Activated CD4-positive, alpha-beta T cell treated with anti-CD3 and anti-CD28 coated beads, Interleukin-2, amount 10 ng/mL, durations not matched to agents 7 days and 5 days (primary cell): Measurements from ENCODE around the gene CHRNA4. TPM values are rescaled to one million over a fixed set of nuclear protein-coding genes. Genes with fewer than 3 reads are reported as not detected.

Source experiments
- CTCF ChIA-PET: fragments of 350-600 bp; sonication (Branson Sonifier 250); formaldehyde crosslinking; loops from one replicate; lab custom pipeline; 2021; ENCODE audit warnings: antibody characterized with exemption; lab: Charles Lee
- POLR2A ChIA-PET: fragments of 350-600 bp; sonication (Branson Sonifier 250); formaldehyde crosslinking; loops from one replicate; lab custom pipeline; 2021; ENCODE audit warnings: antibody characterized with exemption; lab: Charles Lee
- DNase-seq: peaks from one replicate; pipeline ENCODE4 v3.0.0-alpha.2; 2020
- H3K27ac Mint-ChIP-seq: one replicate; pipeline ENCODE4 v1.8.0; 2021; ENCODE audit warnings: mild to moderate bottlenecking, moderate library complexity, mixed read lengths
- H3K27me3 Mint-ChIP-seq: one replicate; pipeline ENCODE4 v1.8.0; 2021; ENCODE audit warnings: mixed read lengths
- H3K36me3 Mint-ChIP-seq: one replicate; pipeline ENCODE4 v1.8.0; 2021; ENCODE audit warnings: low read depth, mixed read lengths
- H3K4me1 Mint-ChIP-seq: one replicate; pipeline ENCODE4 v1.8.0; 2021; ENCODE audit warnings: mixed read lengths
- H3K4me3 Mint-ChIP-seq: one replicate; pipeline ENCODE4 v1.8.0; 2021; ENCODE audit warnings: mild to moderate bottlenecking, moderate library complexity, mixed read lengths
- H3K9me3 Mint-ChIP-seq: one replicate; pipeline ENCODE4 v1.8.0; 2021; ENCODE audit warnings: mixed read lengths
- total RNA-seq, 2 experiments: library from RNA; stranded (reverse); gene quantifications; one replicate each; pipeline ENCODE4 v1.2.3, GENCODE V29; 2021

The CHRNA4 gene
- total RNA-seq, 2 experiments from 2014 or later = not detected

DNA sequence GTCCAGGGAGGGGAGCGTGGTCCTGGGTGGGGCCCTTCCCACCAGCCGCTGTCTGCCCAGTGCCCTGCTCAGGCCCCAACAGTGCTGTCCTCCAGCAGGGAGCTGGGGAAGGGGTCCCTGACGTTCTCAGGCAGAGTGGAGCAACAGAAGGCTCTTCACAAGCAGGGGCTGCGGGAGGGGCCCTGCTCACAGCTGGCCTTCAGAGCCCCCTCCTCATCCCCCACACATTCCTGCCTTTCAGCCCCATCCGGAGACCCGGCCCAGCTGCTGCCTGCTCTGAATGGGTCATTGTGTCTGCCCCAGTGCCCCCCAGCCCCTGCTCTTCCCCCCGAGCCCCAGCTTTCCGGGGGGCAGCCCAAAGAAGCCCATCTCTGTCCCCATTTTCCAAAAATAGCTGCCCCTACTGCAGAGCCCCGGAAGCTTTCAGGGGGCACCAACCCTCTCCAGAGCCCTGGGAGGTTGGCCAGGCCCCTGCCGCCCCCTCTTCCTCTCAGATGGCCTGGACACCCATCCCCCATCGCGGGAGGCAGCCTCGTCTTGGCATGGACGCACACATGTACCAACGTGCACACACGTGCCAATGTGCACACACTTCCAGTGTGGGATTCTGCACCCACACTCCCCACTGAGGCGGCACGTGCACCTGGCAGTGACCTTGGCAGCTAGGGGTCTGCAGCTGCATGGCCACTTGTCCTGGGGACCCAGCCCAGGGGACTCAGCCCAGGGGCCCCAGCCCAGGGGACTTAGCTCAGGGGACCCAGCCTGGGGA, 64.4 kb downstream of the CHRNA4 start:
- CTCF ChIA-PET = no interaction called here
- Mint-ChIP-seq H3K4me1 (peaks cover 9% of the 10 kb centered on the region), H3K27me3 (peaks cover 20% of the 10 kb centered on the region), H3K9me3 (no peaks in the 10 kb centered on the region), H3K4me3 (no peak overlapping the region), H3K36me3 (no peaks in the 10 kb centered on the region), H3K27ac (no peak overlapping the region)
- POLR2A ChIA-PET = no interaction called here
- no peak for DNase-seq

DNA sequence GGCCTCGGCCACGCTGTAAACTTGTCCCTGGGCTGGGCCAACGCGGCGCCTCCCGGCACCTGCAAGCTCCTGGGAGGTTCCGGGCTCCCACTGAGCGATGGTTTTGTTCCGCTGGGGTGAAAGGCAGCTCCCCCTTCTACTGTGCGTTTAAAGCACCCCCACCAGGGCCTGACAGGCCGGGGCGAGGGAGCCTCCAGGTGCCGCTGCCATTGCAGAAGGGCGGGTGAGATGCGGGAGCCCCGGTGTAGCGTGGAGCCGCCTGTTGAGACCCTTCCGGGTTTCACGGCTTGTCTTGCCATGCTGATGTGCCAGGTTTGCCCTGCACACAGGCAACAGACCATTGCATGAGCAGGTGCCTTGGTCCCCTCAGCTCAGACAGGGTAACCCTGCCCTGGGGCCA, 65.3 kb downstream of the CHRNA4 start:
- no peaks in the 10 kb centered on the region for H3K36me3 Mint-ChIP-seq
- POLR2A ChIA-PET = no interaction called here
- H3K27me3 Mint-ChIP-seq = peaks cover 16% of the 10 kb centered on the region
- peaks cover 9% of the 10 kb centered on the region for H3K4me1 Mint-ChIP-seq
- H3K27ac Mint-ChIP-seq = no peak overlapping the region
- CTCF ChIA-PET = interaction anchor here (2.3 kb wide), 1 partner anchor 14 kb away, joined by 5 read pairs; no protein-coding TSS in a partner anchor
- no peak overlapping the region for H3K4me3 Mint-ChIP-seq
- H3K9me3 Mint-ChIP-seq = no peaks in the 10 kb centered on the region
- no peak for DNase-seq

DNA sequence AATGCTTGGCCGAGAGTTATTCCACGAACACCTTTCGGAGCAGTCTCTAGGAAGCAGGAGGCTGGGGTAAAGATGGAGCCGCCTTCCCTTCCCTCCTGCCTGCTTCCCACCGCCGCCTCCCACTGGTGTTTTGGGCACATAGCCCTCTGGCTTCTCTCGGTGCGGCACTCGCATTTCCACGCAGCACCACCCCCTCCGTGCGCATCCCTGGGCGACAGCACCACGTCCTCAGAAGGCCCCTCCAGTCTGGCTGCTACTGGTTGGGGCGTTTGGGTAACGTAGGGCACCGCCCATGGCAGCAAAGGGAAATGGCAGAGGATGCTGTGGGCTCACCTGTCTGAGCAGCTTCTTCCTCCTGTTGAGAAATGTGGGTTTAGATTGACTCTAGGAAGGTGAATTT, 65.7 kb downstream of the CHRNA4 start:
- H3K9me3 Mint-ChIP-seq = no peaks in the 10 kb centered on the region
- POLR2A ChIA-PET = no interaction called here
- peaks cover 15% of the 10 kb centered on the region for H3K27me3 Mint-ChIP-seq

DNA sequence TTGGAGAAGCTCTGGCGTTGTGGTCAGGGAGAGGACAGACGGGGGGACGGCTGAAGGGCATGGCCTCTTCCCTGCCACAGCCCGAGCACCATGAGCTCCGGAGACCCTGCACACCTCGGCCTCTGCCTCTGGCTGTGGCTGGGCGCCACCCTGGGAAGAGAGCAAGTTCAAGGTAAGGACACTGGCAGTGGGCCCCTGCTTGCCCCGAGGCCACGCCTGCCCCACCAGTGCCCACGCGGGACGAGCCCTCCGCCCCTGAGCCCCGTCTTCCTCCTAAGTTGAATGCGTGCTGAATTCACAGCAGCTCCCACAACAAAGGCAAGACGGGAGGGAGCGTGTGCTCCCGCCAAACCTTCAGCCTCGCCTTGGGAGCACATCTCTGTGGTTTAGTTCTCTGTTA, 66.1 kb downstream of the CHRNA4 start:
- H3K36me3 Mint-ChIP-seq = no peaks in the 10 kb centered on the region
- H3K4me3 Mint-ChIP-seq = no peak overlapping the region
- ChIA-PET CTCF (interaction anchor here (2.3 kb wide), 1 partner anchor 15 kb away, joined by 5 read pairs; no protein-coding TSS in a partner anchor), POLR2A (interaction anchor here (0.6 kb wide), 2 partner anchors 72 to 128 kb away, joined by 3 read pairs; no protein-coding TSS in a partner anchor)
- peaks cover 13% of the 10 kb centered on the region for H3K27me3 Mint-ChIP-seq
- no peaks in the 10 kb centered on the region for H3K9me3 Mint-ChIP-seq
- DNase-seq = no peak
- H3K4me1 Mint-ChIP-seq = peaks cover 9% of the 10 kb centered on the region
- peak overlapping the region; percentile 54 for H3K27ac Mint-ChIP-seq

More for the DNA sequence above, 65.7 kb downstream of the CHRNA4 start:
- H3K4me1 Mint-ChIP-seq = peaks cover 9% of the 10 kb centered on the region
- H3K27ac Mint-ChIP-seq = no peak overlapping the region
- no peak overlapping the region for H3K4me3 Mint-ChIP-seq
- CTCF ChIA-PET = interaction anchor here (2.3 kb wide), 1 partner anchor 15 kb away, joined by 5 read pairs; no protein-coding TSS in a partner anchor
- no peak for DNase-seq
- H3K36me3 Mint-ChIP-seq = no peaks in the 10 kb centered on the region

DNA sequence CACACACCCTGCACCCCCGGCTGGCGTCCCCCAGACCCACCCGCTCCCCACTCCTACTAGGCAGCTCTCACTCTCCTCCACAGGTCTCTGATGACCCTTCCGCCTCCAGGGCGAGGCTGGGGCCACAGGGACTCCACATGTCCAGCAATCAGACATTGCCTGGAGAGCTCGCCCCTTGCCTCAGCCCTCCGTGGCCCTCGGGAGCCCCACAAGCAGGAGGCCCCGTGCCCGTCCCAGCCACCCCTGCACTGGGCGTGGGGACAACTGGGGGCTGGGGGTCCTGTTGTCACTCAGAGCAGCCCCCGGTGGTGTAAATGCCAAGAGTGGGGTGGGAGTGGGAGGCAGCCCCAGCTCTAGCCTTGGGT, 66.6 kb downstream of the CHRNA4 start:
- POLR2A ChIA-PET = interaction anchor here (0.6 kb wide), 2 partner anchors 71 to 128 kb away, joined by 3 read pairs; no protein-coding TSS in a partner anchor
- CTCF ChIA-PET = interaction anchor here (0.5 to 2.3 kb wide), 2 partner anchors 15 to 16 kb away, joined by 4 to 5 read pairs; no protein-coding TSS in a partner anchor
- no peak overlapping the region for H3K4me3 Mint-ChIP-seq
- no peak overlapping the region for H3K27ac Mint-ChIP-seq
- H3K27me3 Mint-ChIP-seq = peaks cover 12% of the 10 kb centered on the region
- peaks cover 9% of the 10 kb centered on the region for H3K4me1 Mint-ChIP-seq
- DNase-seq = no peak
- H3K9me3 Mint-ChIP-seq = no peaks in the 10 kb centered on the region
- H3K36me3 Mint-ChIP-seq = no peaks in the 10 kb centered on the region

DNA sequence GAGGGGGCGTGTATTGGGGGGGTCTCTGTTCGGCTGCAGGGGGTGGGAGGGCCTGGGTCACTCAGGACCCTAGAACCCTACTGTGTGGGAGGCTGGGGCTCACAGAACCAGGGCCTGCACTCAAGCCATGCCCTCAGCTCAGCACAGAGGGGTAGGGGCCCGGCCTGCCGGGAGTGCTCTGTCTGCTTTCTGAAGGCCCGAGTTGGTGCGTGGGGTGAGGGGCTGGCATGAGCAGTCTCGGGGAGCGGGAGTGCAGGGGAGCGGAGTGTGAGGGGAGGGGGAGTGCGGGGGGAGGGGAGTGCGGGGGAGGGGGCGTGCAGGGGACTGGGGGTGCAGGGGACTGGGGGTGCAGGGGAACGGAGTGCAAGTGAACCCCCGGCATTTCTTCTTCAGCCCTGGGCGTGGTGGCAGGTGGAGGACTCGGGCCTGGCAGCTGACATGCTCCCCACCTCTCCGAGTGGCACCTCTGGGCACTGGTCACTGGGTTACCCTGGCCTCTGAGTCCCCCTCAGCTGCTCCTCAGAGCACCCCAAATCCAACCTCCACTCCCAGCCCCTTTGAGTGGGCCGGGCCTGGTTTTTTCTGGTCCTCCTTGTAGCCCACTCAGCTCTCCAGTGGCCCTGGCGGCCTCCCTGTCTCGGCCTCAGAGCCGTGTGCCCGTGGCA, 67.1 kb downstream of the CHRNA4 start:
- POLR2A ChIA-PET = interaction anchor here (0.6 kb wide), 1 partner anchor 71 kb away, joined by 3 read pairs; no protein-coding TSS in a partner anchor
- Mint-ChIP-seq H3K27ac (no peak overlapping the region), H3K27me3 (peaks cover 9% of the 10 kb centered on the region), H3K9me3 (no peaks in the 10 kb centered on the region), H3K4me3 (no peak overlapping the region), H3K36me3 (no peaks in the 10 kb centered on the region), H3K4me1 (peaks cover 9% of the 10 kb centered on the region)
- CTCF ChIA-PET = interaction anchor here (0.5 to 2.3 kb wide), 2 partner anchors 15 to 16 kb away, joined by 4 to 5 read pairs; no protein-coding TSS in a partner anchor
- DNase-seq = no peak

DNA sequence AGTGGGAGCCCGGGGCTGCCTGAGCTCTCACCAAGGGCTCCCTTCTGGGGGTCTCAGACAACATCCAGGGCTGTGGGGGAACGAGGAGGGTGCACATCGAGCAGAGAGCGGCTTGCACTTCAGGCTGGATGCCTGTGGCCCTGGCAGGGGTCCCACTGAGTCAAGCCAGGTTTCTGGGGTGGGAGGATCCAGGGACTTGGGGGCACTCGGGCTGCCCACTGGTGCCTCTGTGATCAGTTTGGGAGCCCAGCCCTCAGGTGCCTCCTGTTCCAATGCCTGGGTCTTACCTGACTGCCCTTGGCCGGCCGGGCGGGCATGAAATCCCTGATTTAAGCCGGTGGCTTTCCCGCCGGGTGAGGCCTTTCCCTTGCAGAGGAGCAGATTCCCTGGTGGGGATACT, 67.7 kb downstream of the CHRNA4 start:
- ChIA-PET POLR2A (no interaction called here), CTCF (no interaction called here)
- Mint-ChIP-seq H3K27me3 (peaks cover 8% of the 10 kb centered on the region), H3K27ac (no peak overlapping the region), H3K9me3 (no peaks in the 10 kb centered on the region), H3K4me3 (no peak overlapping the region), H3K4me1 (peaks cover 9% of the 10 kb centered on the region), H3K36me3 (peaks cover 3% of the 10 kb centered on the region)
- no peak for DNase-seq

Other genes with a start within 250 kb of the CHRNA4 start
- gene YTHDF1, start 145.2 kb downstream of the CHRNA4 start, total RNA-seq = 10 to 100 TPM; 39.3 to 41.3 TPM
- not detected for gene BIRC7, start 125.4 kb downstream of the CHRNA4 start, total RNA-seq
- gene NKAIN4, start 106.9 kb downstream of the CHRNA4 start, total RNA-seq = not detected
- 10 to 100 TPM; 88.0 to 94.4 TPM for gene ARFGAP1, start 88.5 kb downstream of the CHRNA4 start, total RNA-seq
- gene COL20A1, start 68.2 kb downstream of the CHRNA4 start, total RNA-seq = not detected
- gene KCNQ2, start 111.3 kb upstream of the CHRNA4 start, total RNA-seq = under 1 TPM; 0.10 to 0.12 TPM
- under 1 TPM; 0.12 to 0.17 TPM for gene EEF1A2, start 137.7 kb upstream of the CHRNA4 start, total RNA-seq
- 100 to 1,000 TPM; 167 to 193 TPM for gene PPDPF, start 159.4 kb upstream of the CHRNA4 start, total RNA-seq
- under 1 TPM; 0.71 to 0.74 TPM for gene PTK6, start 176.0 kb upstream of the CHRNA4 start, total RNA-seq
- gene SRMS, start 186.4 kb upstream of the CHRNA4 start, total RNA-seq = not detected
- gene FNDC11, start 192.8 kb upstream of the CHRNA4 start, total RNA-seq = under 1 TPM; 0.15 to 0.57 TPM
- gene HELZ2, start 212.9 kb upstream of the CHRNA4 start, total RNA-seq = 100 to 1,000 TPM in 1 of 2 experiments, 10 to 100 TPM in 1; 95.5 to 107 TPM